GM19438 (cell line): Measurements from ENCODE around the gene VRK1.
A peak's percentile ranks its signal among the peaks of the same experiment; 100 is the strongest.
"Not testable (repeated sequence)": the region's sequence is repeated elsewhere in the genome, so short reads cannot be mapped to it uniquely, and the experiment has no call there.

Experiments used
- ATAC-seq: cut with Tn5 transposase; IDR thresholded peaks from one replicate; pipeline ENCODE4 v1.9.1; 2021; ENCODE audit warnings: low read depth; ENCODE audit not compliant: unreplicated experiment

Gene VRK1

GRCh38 chr14:96796851-96797581, at the start of gene VRK1:
TSS of gene VRK1 (plus strand) at chr14:96797382. CDS start at chr14:96833472, 36,090 bp downstream.
- peak; percentile 98 for ATAC-seq

- no peak for ATAC-seq
Observed at GRCh38 chr14:96747608-96748007, 49.6 kb upstream of the VRK1 start.

GRCh38 chr14:96748362-96748761, 48.8 kb upstream of the VRK1 start:
- ATAC-seq: no peak

- no peak for ATAC-seq
Observed at GRCh38 chr14:96751505-96751904, 45.7 kb upstream of the VRK1 start.

GRCh38 chr14:96752125-96752524, 45.1 kb upstream of the VRK1 start:
- no peak for ATAC-seq

GRCh38 chr14:96752594-96752993, 44.6 kb upstream of the VRK1 start:
- ATAC-seq: no peak

DNA sequence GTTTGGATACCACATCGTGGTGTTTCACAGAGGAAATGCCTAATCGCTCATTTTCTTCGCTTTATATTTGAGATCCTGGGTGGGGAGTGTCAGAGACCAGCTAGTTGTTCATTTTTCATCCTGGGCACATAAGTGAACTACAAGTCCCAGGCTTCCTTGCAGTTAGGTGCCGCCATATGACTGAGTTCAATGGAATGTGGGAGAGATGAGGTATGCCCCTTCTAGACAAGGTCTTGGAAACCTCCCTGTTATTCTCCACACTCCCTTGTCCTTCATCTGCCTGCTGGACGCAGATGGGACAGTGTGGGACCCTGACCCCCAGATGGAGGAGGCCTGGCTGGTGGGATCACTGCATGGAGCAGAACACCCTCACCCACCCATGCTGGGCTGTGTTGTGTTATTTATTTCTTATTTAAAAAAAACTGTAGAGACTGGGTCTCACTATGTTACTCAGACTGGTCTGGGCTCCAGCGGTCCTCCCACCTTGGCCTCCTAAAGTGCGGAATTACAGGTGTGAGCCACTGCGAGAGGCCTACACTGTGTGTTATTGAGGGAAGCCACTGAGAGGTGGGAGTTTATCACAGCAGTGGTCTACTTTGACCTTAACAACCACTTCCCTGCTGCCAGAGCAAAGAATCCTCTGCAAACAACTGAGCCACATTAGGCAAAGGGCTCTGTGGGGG, 42.9 kb upstream of the VRK1 start:
- ATAC-seq: no peak

GRCh38 chr14:96754845-96755184, 42.4 kb upstream of the VRK1 start:
- no peak for ATAC-seq

GRCh38 chr14:96756745-96757144, 40.4 kb upstream of the VRK1 start:
- no peak for ATAC-seq

GRCh38 chr14:96757456-96757855, 39.7 kb upstream of the VRK1 start:
- no peak for ATAC-seq

- ATAC-seq: no peak
Observed at GRCh38 chr14:96761066-96761465, 36.1 kb upstream of the VRK1 start.

- peak; percentile 100 for ATAC-seq
Observed at GRCh38 chr14:96762650-96763049, 34.5 kb upstream of the VRK1 start.

DNA sequence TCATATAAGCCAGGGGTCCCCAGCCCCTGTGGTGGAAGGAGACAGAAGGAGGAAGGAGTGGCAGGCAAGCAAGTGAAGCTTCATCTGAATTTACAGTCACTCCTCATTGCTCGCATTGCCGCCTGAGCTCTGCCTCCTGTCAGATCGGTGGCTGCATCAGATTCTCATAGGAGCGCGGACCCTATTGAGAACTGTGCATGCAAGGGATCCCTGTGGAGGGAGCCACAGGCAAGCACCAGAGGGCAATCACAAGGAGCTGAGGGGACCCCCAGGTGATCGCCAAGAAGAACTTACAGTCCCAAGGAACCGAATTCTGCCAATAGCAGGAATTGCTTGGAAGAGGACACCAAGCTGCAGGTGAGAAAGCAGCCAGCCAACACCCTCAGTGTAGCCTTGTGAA, 33.2 kb upstream of the VRK1 start:
- ATAC-seq: no peak

DNA sequence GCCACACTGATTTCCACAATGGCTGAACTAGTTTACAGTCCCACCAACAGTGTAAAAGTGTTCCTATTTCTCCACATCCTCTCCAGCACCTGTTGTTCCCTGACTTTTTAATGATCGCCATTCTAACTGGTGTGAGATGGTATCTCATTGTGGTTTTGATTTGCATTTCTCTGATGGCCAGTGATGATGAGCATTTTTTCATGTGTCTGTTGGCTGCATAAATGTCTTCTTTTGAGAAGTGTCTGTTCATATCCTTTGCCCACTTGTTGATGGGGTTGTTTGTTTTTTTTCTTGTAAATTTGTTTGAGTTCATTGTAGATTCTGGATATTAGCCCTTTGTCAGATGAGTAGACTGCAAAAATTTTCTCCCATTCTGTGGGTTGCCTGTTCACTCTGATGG, 32.0 kb upstream of the VRK1 start:
- ATAC-seq: not testable (repeated sequence)

GRCh38 chr14:96772929-96773328, 24.3 kb upstream of the VRK1 start:
- no peak for ATAC-seq

DNA sequence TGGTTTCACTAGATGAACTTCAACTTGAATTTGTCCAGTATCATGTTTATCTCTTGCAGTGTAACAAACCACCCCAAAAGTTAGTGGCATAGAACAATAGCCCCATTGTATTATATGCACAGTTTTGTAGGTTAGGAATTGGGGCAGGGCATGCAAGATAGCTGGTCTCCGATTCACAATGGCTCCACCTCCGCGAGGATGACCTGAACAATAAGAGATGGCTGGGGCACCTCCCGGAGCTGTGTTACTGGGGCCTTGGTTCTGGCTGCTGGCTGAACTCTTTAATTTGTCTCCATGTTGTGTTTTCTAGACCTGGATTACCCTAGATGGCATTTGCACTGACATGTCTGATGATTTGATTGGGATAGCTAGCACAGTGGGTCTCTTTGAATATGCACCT, 20.4 kb upstream of the VRK1 start:
- no peak for ATAC-seq

- no peak for ATAC-seq
Observed at GRCh38 chr14:96780500-96780899, 16.7 kb upstream of the VRK1 start.

DNA sequence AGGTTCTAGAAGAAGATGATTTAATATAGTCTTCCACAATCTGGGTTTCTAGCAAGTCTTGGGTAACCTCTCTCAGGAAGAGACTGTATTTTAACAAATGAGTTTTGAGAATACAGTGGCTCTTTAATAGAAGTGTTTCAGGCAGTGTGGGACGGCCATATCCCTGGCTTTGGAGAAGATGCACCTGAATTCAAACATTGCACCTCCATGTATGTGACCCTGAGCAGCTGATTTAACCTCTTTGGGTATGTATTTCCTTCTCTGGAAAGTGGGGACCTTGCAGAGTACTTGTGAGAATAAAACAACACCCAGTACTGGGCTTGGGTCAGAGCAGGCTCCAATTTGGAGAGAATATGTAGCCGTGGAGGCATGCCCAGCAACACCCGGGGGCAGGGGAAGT, 15.8 kb upstream of the VRK1 start:
- ATAC-seq: no peak

DNA sequence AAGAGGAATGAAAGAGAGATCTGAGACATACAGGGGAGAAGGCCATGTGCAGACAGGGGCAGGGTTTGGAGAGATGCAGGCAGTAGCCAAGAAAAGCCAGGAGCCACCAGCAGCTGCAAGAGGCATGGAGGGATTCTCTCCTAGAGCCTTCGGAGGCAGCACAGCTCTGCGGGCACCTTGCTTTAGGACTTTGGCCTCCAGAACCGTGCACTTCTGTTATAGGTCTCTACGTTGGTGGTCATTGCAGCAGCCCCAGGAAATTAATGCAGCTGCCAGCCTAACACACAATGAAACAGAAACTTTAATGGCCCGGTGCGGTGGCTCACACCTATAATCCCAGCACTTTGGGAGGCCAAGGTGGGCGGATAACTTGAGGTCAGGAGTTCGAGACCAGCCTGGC, 14.7 kb upstream of the VRK1 start:
- no peak for ATAC-seq

GRCh38 chr14:96783043-96783914, 13.9 kb upstream of the VRK1 start:
- no peak for ATAC-seq

DNA sequence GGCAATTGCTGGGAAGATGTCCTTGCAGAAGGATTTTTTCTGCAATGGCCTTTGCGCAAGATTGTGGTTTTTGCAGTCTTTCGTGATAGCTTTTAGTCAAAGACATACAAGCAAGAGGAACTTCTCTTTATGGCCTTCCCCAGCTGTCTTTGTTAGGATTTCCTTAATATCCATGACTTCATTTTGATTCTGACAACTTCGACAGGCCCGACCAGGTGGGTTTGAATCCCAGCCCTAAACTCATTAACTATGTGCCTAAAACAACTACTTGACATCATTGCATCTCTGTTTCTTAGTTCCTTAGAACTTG, 13.3 kb upstream of the VRK1 start:
- ATAC-seq: no peak

- no peak for ATAC-seq
Observed at GRCh38 chr14:96790186-96790585, 7.0 kb upstream of the VRK1 start.
